OCI-LY1 (cell line): ENCODE measurements around the gene HAUS7.

Experiments used
- H2AFZ ChIP-seq: fragments of 200-600 bp; sonication (generic), shearing (Covaris generic); 2 replicates; pipeline ENCODE4 v1.6.0; 2014; ENCODE audit warnings: antibody characterized with exemption, mild to moderate bottlenecking, low read length
- H3F3A ChIP-seq: fragments of 200-600 bp; sonication (generic), shearing (Covaris generic); 2 replicates; pipeline ENCODE4 v1.6.0; 2014; ENCODE audit warnings: mild to moderate bottlenecking, antibody characterized with exemption, low read length, moderate library complexity; ENCODE audit not compliant: insufficient read depth
- H3K27ac ChIP-seq: fragments of 200-600 bp; sonication (generic); 2 replicates; pipeline ENCODE4 v1.5.1; 2014; ENCODE audit warnings: low read length, mixed run types, mild to moderate bottlenecking, low read depth; ENCODE audit not compliant: poor library complexity, severe bottlenecking
- H3K27me3 ChIP-seq: fragments of 200-600 bp; sonication (generic); 2 replicates; pipeline ENCODE4 v1.6.0; 2014; ENCODE audit warnings: antibody characterized with exemption, mild to moderate bottlenecking, low read length, moderate library complexity; ENCODE audit not compliant: insufficient read depth
- H3K36me3 ChIP-seq: fragments of 200-600 bp; sonication (generic); 2 replicates; pipeline ENCODE4 v1.6.1; 2014; ENCODE audit warnings: mild to moderate bottlenecking, antibody characterized with exemption, low read length, moderate library complexity, mixed read lengths; ENCODE audit not compliant: insufficient read depth
- H3K4me1 ChIP-seq: fragments of 200-600 bp; sonication (generic); 2 replicates; pipeline ENCODE4 v1.5.1; 2014; ENCODE audit warnings: mild to moderate bottlenecking, low read length, moderate library complexity; ENCODE audit not compliant: insufficient read depth, severe bottlenecking
- H3K4me2 ChIP-seq: fragments of 200-600 bp; sonication (generic), shearing (Covaris generic); 2 replicates; pipeline ENCODE4 v1.6.1; 2014; ENCODE audit warnings: low read length
- H3K4me3 ChIP-seq: fragments of 200-600 bp; sonication (generic); 2 replicates; pipeline ENCODE4 v1.5.1; 2014; ENCODE audit warnings: low read length, low read depth, mild to moderate bottlenecking, mixed read lengths; ENCODE audit not compliant: poor library complexity, severe bottlenecking
- H3K79me2 ChIP-seq: fragments of 200-600 bp; shearing (Covaris generic); 2 replicates; pipeline ENCODE4 v1.6.1; 2016; ENCODE audit warnings: mixed run types, low read length, mixed read lengths; ENCODE audit not compliant: insufficient read depth
- H3K9ac ChIP-seq: fragments of 200-600 bp; sonication (generic), shearing (Covaris generic); 2 replicates; pipeline ENCODE4 v1.6.1; 2014; ENCODE audit warnings: mild to moderate bottlenecking, low read length, mixed read lengths
- H3K9me2 ChIP-seq: fragments of 200-600 bp; sonication (generic), shearing (Covaris generic); 2 replicates; pipeline ENCODE4 v1.6.1; 2014; ENCODE audit warnings: low read depth, mild to moderate bottlenecking, low read length, mixed read lengths
- H3K9me3 ChIP-seq: fragments of 200-600 bp; shearing (Covaris generic); 2 replicates; pipeline ENCODE4 v1.6.1; 2014; ENCODE audit warnings: low read length, mixed read lengths
- H4K20me1 ChIP-seq: fragments of 200-600 bp; sonication (generic), shearing (Covaris generic); 2 replicates; pipeline ENCODE4 v1.6.0; 2016; ENCODE audit warnings: mild to moderate bottlenecking, low read length; ENCODE audit not compliant: insufficient read depth
- EZH2 ChIP-seq: fragments of 200-600 bp; sonication (generic), shearing (Covaris generic); IDR thresholded peaks from 2 replicates; pipeline ENCODE4 v1.8.0; 2017; ENCODE audit warnings: borderline replicate concordance, mixed run types, mild to moderate bottlenecking, antibody characterized with exemption, low read length, moderate library complexity, mixed read lengths
- TF ChIP-seq, protein P1 (sequence below): fragments of 200-600 bp; sonication (generic), shearing (Covaris generic); IDR thresholded peaks from 2 replicates; pipeline ENCODE4 v1.5.1; 2017; ENCODE audit warnings: mild to moderate bottlenecking, antibody characterized with exemption, low read length, moderate library complexity, mixed read lengths

HAUS7 gene

DNA sequence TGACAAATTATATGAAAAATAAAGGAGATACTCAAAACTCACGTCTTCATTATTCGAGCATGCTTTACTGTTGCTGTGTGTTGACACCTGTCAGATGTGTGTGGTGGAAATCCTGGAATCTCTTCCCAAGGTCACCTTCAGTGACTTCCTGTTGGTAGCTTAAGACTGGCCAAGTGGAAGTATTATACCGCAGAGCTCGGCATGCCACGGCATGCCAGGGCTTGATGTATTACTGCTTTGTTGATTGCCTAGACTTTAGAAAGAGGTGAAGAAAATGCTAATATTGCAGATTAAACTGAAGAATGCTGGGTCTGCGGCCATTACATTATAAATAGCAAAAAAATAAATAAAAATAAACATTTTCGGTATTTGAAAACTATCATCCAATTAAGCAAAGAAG, 29.1 kb downstream of the HAUS7 start:
- H3K4me2 ChIP-seq, result no peak overlapping the region
- no peaks in the 10 kb centered on the region for H3K36me3 ChIP-seq
- H2AFZ ChIP-seq, result no peak overlapping the region
- no peaks in the 10 kb centered on the region for H3K9me2 ChIP-seq
- H4K20me1 ChIP-seq, result no peaks in the 10 kb centered on the region
- H3K9ac ChIP-seq, result no peak overlapping the region
- H3K9me3 ChIP-seq, result no peaks in the 10 kb centered on the region
- H3K27me3 ChIP-seq, result no peaks in the 10 kb centered on the region
- H3F3A ChIP-seq, result no peaks in the 10 kb centered on the region
- no peak overlapping the region for H3K27ac ChIP-seq
- H3K79me2 ChIP-seq, result no peaks in the 10 kb centered on the region
- H3K4me3 ChIP-seq, result no peak overlapping the region
- TF ChIP-seq, protein P1, sequence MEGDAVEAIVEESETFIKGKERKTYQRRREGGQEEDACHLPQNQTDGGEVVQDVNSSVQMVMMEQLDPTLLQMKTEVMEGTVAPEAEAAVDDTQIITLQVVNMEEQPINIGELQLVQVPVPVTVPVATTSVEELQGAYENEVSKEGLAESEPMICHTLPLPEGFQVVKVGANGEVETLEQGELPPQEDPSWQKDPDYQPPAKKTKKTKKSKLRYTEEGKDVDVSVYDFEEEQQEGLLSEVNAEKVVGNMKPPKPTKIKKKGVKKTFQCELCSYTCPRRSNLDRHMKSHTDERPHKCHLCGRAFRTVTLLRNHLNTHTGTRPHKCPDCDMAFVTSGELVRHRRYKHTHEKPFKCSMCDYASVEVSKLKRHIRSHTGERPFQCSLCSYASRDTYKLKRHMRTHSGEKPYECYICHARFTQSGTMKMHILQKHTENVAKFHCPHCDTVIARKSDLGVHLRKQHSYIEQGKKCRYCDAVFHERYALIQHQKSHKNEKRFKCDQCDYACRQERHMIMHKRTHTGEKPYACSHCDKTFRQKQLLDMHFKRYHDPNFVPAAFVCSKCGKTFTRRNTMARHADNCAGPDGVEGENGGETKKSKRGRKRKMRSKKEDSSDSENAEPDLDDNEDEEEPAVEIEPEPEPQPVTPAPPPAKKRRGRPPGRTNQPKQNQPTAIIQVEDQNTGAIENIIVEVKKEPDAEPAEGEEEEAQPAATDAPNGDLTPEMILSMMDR, result no peak
- TF ChIP-seq EZH2, result no peak
- H3K4me1 ChIP-seq, result no peaks in the 10 kb centered on the region

DNA sequence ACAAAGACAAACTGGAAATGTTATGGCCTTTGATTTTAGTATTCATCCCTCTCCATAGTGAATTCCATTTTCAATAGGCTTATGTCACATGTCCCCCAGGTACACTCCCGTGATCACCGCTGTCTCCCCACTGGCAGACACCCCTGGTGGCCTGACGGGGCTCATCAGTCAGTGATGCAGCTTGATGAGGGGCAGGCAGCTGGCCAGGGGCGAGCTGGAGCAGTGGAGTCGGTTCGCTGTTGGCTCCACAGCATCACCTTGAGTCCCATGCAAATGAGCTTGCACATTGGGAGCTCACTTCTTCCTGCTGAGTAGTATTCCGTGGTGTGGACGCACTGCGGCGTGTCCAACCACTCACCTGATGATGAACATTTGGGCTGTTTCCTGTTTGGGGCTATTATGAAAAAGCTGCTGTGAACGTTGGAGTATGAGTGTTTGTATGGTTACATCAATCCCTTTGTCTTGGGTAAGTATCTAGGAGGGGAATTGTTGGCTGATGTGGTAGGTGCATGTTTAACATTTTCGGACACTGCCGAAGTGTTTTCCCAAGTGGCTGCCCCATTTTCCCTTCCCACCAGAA, 29.7 kb downstream of the HAUS7 start:
- Histone ChIP-seq H3K4me3 (no peak overlapping the region), H2AFZ (no peak overlapping the region), H3F3A (no peaks in the 10 kb centered on the region), H3K9ac (no peak overlapping the region), H3K9me3 (no peaks in the 10 kb centered on the region), H4K20me1 (no peaks in the 10 kb centered on the region), H3K4me2 (no peak overlapping the region), H3K27me3 (no peaks in the 10 kb centered on the region), H3K9me2 (no peaks in the 10 kb centered on the region), H3K79me2 (no peaks in the 10 kb centered on the region), H3K27ac (no peak overlapping the region), H3K4me1 (no peaks in the 10 kb centered on the region), H3K36me3 (no peaks in the 10 kb centered on the region)
- TF ChIP-seq, protein P1, result no peak
- no peak for TF ChIP-seq EZH2

DNA sequence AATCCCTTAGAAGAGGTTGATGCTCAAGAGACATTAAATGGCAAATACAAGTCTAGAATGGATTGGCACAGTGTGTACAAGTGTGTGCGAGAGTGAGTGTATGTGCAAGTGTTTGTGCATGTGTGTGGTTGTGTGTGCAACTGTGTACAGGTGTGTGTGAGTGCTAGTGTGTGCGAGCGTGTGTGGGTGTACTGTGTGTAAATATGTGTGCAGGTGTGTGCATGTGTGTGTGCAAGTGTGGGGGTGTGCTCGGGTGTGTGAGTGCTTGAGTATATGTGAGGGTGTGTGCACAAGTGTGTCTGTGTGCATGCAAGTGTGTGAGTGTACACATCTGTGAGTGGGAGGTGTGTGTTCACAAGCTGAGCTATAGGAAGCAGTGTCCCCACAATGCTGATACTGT, 30.4 kb downstream of the HAUS7 start:
- Histone ChIP-seq H3K4me2 (no peak overlapping the region), H3K4me3 (no peak overlapping the region), H3K79me2 (no peaks in the 10 kb centered on the region), H2AFZ (no peak overlapping the region), H3K4me1 (no peaks in the 10 kb centered on the region), H3F3A (no peaks in the 10 kb centered on the region), H3K9me3 (no peaks in the 10 kb centered on the region), H3K27me3 (no peaks in the 10 kb centered on the region), H3K36me3 (no peaks in the 10 kb centered on the region), H3K9me2 (no peaks in the 10 kb centered on the region), H3K27ac (no peak overlapping the region), H4K20me1 (no peaks in the 10 kb centered on the region), H3K9ac (no peak overlapping the region)
- TF ChIP-seq, protein P1, result no peak
- no peak for TF ChIP-seq EZH2
